Fibroblast of upper back skin (primary cell): ENCODE measurements around the gene FBXW5.

Experiments
- DNase-seq: peaks from one replicate; pipeline ENCODE4 v3.0.0-alpha.2; 2013

Gene FBXW5

DNA sequence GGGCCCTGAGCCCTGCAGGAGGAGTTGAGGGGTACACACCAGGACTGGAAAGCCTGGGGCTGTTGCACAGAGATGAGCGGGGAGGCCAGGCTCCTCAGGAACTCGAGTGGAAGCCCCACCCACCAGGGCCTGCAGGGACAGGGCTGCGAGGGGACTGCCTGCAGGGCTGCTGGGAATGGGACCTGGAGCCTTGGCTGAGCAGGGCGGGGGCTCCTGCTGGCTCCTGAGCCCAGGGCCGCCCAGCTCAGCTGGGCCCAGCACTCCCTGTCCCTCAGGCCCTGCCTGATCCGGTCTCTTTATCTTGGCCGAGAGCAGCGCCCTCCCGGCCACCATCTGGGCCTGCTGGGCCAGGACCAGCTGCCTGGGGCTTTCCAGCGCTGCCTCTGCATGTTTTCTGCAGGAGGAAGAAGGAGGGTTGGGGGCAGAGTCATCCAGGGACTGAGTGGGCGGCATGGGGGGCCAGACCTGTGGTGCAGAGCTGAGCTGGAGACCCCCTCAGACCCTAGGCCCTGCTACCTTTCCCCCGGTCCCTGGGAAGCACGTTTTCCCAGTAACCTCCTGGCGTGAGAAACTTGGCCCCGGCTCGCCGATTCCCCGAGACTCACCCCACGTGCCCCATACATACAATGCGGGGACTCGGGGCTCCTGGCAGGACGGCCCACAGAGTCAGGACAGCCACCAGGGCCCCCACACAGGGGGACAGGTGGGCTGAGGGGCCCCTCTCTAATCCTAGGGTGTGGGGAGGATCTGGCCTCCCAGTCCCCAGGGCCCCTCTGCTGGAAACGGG is 16.9 kb upstream of the FBXW5 start:
- DNase-seq, result no peak

- DNase-seq, result no peak
Measured at GRCh38 chr9:136960938-136961275, 16.4 kb upstream of the FBXW5 start.

DNA sequence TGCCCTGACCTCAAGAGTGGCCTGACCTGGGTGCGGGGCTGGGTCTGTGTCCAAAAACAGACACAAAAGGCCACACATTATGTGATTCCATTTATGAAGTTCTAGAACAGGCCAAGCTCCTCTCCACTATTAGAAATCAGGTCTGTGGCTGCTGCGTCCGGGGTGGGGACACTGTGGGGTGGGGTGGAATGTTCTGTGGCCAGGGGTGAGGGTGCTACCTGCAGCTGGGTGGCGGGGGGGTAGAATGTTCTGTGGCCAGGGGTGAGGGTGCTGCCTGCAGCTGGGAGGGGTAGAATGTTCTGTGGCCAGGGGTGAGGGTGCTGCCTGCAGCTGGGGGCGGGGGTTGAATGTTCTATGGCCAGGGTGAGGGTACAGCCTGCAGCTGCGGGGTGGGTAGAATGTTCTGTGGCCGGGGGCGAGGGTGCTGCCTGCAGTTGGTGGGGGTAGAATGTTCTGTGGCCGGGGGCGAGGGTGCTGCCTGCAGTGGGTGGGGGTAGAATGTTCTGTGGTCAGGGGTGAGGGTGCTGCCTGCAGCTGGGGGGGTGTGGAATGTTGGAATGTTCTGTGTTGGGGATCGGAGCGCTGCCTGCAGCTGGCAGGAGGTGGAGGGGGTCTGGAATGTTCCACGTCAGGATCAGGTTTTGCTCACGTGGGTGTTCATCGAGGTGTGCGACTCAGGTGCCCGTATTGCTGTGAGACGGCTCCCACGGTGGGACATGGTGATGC is 15.8 kb upstream of the FBXW5 start:
- DNase-seq, result no peak

- DNase-seq, result no peak
Measured at GRCh38 chr9:136958898-136959850, 14.6 kb upstream of the FBXW5 start.

DNA sequence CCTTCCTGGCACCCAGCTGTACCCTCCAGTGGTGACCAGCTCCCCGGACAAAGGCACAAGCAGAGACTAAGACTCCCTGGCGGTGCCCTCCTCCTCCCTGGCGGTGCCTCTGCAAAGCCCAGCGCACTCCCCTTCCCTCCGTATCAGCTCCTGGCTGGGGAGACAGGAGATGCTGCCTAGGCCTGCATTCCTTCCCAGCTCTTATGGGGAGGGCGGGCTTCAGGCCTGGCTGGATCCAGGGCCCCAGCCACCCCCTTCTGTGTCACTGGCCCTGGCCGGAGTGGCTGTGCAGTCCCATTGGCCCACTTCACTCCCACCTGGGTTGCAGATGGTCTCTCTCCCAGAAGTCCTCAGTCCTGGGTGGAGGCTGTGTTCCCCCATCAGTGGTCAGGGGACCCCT is 13.9 kb upstream of the FBXW5 start:
- no peak for DNase-seq

- DNase-seq, result no peak
Measured at GRCh38 chr9:136957901-136958300, 13.4 kb upstream of the FBXW5 start.

DNA sequence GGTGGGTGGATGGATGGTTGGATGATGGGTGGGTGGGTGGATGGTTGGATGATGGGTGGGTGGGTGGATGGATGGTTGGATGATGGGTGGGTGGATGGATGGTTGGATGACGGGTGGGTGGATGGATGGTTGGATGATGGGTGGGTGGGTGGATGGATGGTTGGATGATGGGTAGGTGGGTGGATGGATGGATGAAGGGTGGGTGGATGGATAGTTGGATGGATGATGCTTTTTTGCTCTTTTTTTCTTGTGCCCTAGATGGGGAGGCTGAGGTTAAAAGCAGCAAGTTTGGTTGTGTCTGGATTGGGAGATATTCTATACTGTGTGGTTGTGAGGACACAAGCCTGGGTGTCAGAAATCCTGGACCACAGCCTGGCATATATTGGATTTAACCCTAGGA is 12.9 kb upstream of the FBXW5 start:
- DNase-seq, result no peak

- DNase-seq, result no peak
Measured at GRCh38 chr9:136956604-136957003, 12.1 kb upstream of the FBXW5 start.

DNA sequence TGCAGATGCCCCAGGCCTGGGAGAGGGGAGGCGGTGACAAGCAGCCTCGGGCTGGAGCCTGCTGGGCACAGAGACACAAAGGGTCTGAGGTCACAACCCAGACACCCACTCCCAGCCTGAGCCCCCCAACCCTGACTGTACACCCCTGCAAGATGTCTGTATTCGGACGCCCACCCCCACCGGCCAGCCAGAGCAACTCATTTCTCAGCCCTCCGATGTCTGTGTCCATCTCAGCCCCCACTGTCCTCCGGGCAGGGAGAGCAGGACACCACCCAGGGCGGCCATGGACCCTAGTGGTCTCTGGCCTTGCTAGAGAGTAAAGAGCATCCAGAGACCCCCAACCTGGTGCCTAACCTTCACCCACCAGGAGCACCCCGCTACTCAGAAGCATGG is 11.4 kb upstream of the FBXW5 start:
- DNase-seq, result no peak

DNA sequence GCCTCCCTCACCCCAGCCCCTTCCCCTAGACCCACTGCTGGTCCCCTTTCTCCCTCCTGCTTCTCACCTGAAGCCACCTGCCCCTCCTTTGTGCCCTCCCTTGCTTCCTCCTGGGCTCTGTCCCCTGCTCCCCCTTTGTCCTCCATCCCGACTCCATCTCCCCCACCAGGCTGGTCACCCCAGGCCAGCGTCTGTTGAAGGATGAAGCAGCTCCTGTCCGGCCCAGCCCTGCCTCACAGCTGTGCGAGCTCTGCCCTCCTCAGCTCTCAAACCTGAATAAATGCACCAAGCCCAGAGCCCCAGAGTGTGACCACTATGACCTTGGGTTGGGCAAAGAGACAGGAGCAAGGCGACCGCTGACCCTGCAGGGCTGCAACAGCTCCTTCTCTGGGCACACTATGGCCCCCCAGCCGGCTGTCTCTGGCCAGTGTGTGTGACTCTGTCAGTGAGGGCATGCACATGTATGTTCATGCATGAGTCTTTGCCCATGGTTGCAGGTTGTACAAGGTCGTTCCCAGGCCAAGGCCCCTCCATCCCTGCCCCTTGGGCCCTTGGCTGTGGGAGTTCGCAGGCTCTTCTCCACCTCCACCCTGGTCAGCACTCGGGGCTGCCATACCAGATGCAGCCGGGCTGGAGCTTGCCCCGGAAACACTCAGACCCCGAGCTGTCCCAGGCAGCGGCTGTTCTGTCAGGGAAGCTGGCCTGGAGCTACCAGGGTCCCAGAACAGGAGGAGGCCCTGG is 10.8 kb upstream of the FBXW5 start:
- no peak for DNase-seq

GRCh38 chr9:136954270-136955083 is 9.9 kb upstream of the FBXW5 start:
- no peak for DNase-seq

GRCh38 chr9:136953771-136954269 is 9.3 kb upstream of the FBXW5 start:
- DNase-seq, result no peak

- no peak for DNase-seq
Measured at GRCh38 chr9:136952876-136953770, 8.6 kb upstream of the FBXW5 start.

- DNase-seq, result no peak
Measured at GRCh38 chr9:136952321-136952850, 7.8 kb upstream of the FBXW5 start.

DNA sequence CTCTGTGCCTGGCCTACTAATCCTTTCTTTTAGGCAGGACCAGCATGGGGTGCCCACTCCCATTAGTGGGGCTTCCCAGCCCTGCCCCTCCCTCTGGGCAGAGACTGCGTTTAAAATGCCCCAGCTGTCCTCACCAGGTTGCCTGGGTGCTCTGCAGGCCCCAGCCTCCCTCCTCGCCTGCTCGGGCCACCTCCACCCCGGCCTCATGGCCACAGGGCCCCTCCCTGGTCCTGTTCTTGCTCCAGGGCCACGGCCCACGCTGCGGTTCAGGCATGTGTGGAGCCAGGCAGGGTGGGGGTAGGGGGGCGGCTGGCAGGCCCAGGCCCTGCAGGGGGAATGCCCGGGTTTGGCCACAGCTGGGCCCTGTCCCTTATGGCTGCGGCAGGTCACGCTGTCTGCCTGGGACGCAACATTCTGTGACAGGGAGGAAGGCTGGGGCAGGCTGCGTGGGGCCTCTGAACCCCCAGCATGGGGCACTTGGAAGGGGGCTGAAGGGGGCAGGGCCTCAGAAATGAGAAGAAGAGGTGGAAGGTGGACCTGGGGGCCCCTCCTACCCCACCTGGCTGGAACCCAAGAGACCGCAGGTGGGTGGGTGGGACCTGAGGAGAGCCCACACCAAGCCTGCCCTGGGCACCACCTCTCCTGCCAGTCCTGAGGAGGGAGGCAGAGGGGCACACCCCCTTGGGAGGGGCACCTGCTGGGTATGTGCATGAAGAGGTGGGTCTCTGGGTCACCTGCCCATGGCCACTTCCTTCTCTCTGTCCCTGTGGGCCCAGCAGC is 7.2 kb upstream of the FBXW5 start, which contains the start of gene LCN12:
Gene LCN12, plus strand, starts transcription at position 733 of the 780 bp plus-strand sequence. CDS start 55 bp downstream, outside the sequence.
- no peak for DNase-seq

DNA sequence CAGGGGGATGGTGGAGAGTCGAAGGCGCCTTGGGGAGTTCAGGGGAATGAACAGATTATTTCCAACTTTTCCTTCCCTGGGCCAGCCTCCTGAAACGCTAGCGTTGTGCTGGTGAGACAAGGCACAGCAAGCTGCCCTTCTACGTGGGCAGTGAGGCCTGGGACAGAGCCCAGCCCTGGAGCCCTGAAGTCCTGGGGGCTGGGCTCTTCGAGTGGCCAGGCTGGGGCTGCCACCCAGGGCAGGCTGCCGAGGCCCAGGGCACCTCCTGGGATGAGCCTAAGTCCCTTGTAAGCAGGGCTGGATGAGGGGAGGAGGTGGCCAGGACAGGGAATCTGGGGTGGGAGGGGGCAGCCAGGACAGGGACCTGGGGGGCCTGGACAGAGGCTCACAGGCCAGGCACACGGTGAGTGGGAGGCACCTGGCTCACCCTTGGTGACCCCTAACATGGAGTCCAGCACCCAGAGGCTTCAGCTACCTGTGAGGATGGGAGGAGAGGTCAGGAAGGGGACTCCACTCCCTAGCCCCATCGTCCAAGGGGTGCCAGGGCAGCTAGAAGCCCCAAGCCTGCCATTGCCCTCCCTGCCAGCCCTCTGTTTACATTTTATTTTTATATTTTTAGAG is 6.2 kb upstream of the FBXW5 start:
- DNase-seq, result no peak

GRCh38 chr9:136949817-136950655 is 5.5 kb upstream of the FBXW5 start:
- peak; percentile 75 for DNase-seq
